ENCODE results near the gene LCN6. TPM values are rescaled to one million over a fixed set of nuclear protein-coding genes. Genes with fewer than 3 reads are reported as not detected.

The LCN6 gene
- polyA plus RNA-seq, 1 donor (not counting 4 experiments of a cell fraction or from before 2014, with no cell fraction given), result not detected

DNA sequence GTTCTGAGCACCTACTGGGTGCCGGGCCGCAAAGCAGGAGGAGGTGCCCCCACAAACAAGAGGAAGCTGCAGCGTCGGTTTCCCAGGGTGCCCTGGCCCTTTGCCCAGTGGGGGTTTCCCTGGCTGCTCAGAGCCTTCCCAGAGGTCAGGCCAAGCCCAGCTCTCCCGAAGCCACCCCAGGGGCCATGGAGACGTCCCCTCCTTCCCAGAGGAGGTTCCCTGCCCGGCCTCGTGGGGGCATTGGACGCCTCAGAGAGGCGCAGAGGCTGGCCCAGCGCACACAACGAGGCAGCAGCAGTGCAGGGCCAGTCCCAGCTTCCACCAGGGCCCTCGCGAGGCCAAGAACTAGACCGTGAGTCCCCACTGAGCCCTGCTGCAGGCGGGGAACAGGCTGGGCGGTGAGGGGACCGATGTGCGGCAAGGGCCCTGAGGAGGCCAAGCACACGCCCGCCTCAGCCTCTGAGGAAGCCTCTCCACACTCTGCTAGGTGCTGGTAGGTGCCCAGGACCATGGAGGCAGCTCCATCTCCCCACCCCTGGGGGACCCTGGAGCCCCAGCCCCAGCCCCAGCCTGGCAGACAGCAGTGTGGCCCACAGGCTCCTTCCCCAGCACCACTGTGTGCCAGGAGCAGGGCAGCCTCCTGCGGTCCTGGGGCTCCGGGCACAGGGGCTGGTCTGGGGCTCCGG is 29.0 kb downstream of the LCN6 start:
- H4K20me1 ChIP-seq (ENCODE audit: control insufficient read depth, extremely low read depth, insufficient read depth, low read length), result peaks cover 29% of the 10 kb centered on the region
- H3K9me1 ChIP-seq (ENCODE audit: control insufficient read depth, extremely low read depth, insufficient read depth, low read length), result peaks cover 3% of the 10 kb centered on the region
- dilution Hi-C loops (cut with MboI; ENCODE audit: extremely low pct_ligation_motif_present, low sequenced_read_pairs), result no loop called here
- H3K27ac ChIP-seq (ENCODE audit: control insufficient read depth, insufficient read depth, low read length), result no peak overlapping the region
- DNase-seq (ENCODE audit: low read depth, low spot score) (no peak), FAIRE-seq (no peak)
- H3K27me3 ChIP-seq (ENCODE audit: control insufficient read depth, extremely low read depth, insufficient read depth, low read length), result no peaks in the 10 kb centered on the region
- no peak overlapping the region for H2AFZ ChIP-seq (ENCODE audit: control insufficient read depth, low read length)
- H3K4me3 ChIP-seq (ENCODE audit: control insufficient read depth in 2 of 3, extremely low read depth in 1 of 3, insufficient read depth in 2 of 3, low read depth in 1 of 3, low read length in 3 of 3), result no peak overlapping the region
- TF ChIP-seq, protein P1, sequence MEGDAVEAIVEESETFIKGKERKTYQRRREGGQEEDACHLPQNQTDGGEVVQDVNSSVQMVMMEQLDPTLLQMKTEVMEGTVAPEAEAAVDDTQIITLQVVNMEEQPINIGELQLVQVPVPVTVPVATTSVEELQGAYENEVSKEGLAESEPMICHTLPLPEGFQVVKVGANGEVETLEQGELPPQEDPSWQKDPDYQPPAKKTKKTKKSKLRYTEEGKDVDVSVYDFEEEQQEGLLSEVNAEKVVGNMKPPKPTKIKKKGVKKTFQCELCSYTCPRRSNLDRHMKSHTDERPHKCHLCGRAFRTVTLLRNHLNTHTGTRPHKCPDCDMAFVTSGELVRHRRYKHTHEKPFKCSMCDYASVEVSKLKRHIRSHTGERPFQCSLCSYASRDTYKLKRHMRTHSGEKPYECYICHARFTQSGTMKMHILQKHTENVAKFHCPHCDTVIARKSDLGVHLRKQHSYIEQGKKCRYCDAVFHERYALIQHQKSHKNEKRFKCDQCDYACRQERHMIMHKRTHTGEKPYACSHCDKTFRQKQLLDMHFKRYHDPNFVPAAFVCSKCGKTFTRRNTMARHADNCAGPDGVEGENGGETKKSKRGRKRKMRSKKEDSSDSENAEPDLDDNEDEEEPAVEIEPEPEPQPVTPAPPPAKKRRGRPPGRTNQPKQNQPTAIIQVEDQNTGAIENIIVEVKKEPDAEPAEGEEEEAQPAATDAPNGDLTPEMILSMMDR (optimal IDR thresholded peaks at IDR 0.05 in 1 of 3, IDR thresholded peaks at IDR 0.05 in 1 of 3, conservative IDR thresholded peaks at IDR 0.05 in 1 of 3; ENCODE audit: extremely low read depth in 1 of 3, insufficient read depth in 2 of 3, low read length in 3 of 3), result peak in 1 of 3 experiments; percentile 4
- no peak for TF ChIP-seq EZH2 (IDR thresholded peaks at IDR 0.05; ENCODE audit: low read length)
- H3K4me1 ChIP-seq (ENCODE audit: control insufficient read depth, extremely low read depth, insufficient read depth, low read length), result peaks cover 19% of the 10 kb centered on the region
- no peak overlapping the region for H3K4me2 ChIP-seq (ENCODE audit: control insufficient read depth, extremely low read depth, insufficient read depth, low read depth, low read length)
- no peak overlapping the region for H3K9ac ChIP-seq (ENCODE audit: control insufficient read depth, extremely low read depth, insufficient read depth, low read length)
- H3K9me3 ChIP-seq (ENCODE audit: control insufficient read depth, low read depth, low read length), result no peaks in the 10 kb centered on the region
- H3K36me3 ChIP-seq (ENCODE audit: control insufficient read depth in 2 of 2, extremely low read depth in 1 of 2, insufficient read depth in 2 of 2, low read length in 2 of 2), result peaks cover 10 to 16% of the 10 kb centered on the region in 2 experiments
- H3K79me2 ChIP-seq (ENCODE audit: control insufficient read depth, insufficient read depth, low read length), result peaks cover 1% of the 10 kb centered on the region

DNA sequence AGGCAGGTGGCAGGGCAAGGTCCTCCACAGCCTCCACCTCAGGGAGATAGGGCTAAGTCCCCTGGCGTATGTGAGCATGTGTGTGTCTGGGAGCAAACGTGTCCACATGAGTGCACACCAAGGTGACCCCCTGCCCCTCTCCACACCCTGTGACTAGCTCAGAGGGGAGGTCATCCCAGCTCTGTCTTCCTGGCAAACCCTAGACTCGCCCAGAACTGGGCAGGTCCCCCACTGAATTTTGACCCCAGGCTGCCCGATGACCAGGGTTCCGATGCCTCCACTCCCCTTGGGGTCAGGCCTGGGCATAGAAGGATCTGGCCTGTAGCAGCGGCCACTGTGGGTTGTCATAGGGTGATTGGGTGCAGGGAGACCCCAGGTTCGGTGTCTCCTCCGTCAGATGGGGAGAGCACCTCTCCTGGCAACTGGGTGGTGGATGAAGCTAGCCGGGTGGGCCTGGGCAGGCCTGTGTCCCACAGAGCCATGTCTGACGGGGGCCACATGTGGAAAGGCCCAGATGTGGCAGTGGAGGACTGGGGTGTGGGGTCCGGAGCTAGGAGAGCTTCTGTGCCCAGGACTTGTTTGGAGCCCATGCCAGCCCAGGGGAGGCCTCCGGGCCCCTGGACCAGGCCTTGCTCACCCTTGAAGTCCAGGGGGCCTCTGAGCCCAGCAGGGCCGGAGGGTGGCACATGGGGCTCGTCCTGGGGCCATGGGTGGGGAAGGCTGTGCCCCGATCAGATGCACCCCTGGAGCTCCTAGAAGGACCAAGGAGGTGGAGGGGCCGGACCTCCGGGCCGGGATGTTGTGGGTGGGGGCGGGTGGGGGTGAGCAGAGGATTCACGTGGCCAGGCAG is 29.8 kb downstream of the LCN6 start:
- H4K20me1 ChIP-seq (ENCODE audit: control insufficient read depth, extremely low read depth, insufficient read depth, low read length), result peaks cover 24% of the 10 kb centered on the region
- peaks cover 5% of the 10 kb centered on the region for H3K27me3 ChIP-seq (ENCODE audit: control insufficient read depth, extremely low read depth, insufficient read depth, low read length)
- H3K27ac ChIP-seq (ENCODE audit: control insufficient read depth, insufficient read depth, low read length), result no peak overlapping the region
- H3K9me1 ChIP-seq (ENCODE audit: control insufficient read depth, extremely low read depth, insufficient read depth, low read length), result peaks cover 3% of the 10 kb centered on the region
- H3K4me3 ChIP-seq (ENCODE audit: control insufficient read depth in 2 of 3, extremely low read depth in 1 of 3, insufficient read depth in 2 of 3, low read depth in 1 of 3, low read length in 3 of 3), result no peak overlapping the region
- H3K4me2 ChIP-seq (ENCODE audit: control insufficient read depth, extremely low read depth, insufficient read depth, low read depth, low read length), result no peak overlapping the region
- dilution Hi-C loops (cut with MboI; ENCODE audit: extremely low pct_ligation_motif_present, low sequenced_read_pairs), result no loop called here
- no peak for DNase-seq (ENCODE audit: low read depth, low spot score)
- TF ChIP-seq, protein P1 (optimal IDR thresholded peaks at IDR 0.05 in 1 of 3, IDR thresholded peaks at IDR 0.05 in 1 of 3, conservative IDR thresholded peaks at IDR 0.05 in 1 of 3; ENCODE audit: extremely low read depth in 1 of 3, insufficient read depth in 2 of 3, low read length in 3 of 3), result no peak
- no peak for TF ChIP-seq EZH2 (IDR thresholded peaks at IDR 0.05; ENCODE audit: low read length)
- H2AFZ ChIP-seq (ENCODE audit: control insufficient read depth, low read length), result no peak overlapping the region
- no peak for FAIRE-seq
- H3K4me1 ChIP-seq (ENCODE audit: control insufficient read depth, extremely low read depth, insufficient read depth, low read length), result peaks cover 19% of the 10 kb centered on the region
- H3K36me3 ChIP-seq (ENCODE audit: control insufficient read depth in 2 of 2, extremely low read depth in 1 of 2, insufficient read depth in 2 of 2, low read length in 2 of 2), result peaks cover 2 to 8% of the 10 kb centered on the region in 2 experiments
- H3K9me3 ChIP-seq (ENCODE audit: control insufficient read depth, low read depth, low read length), result no peaks in the 10 kb centered on the region
- no peak overlapping the region for H3K9ac ChIP-seq (ENCODE audit: control insufficient read depth, extremely low read depth, insufficient read depth, low read length)
- no peaks in the 10 kb centered on the region for H3K79me2 ChIP-seq (ENCODE audit: control insufficient read depth, insufficient read depth, low read length)
